Suprapubic skin (tissue), 4 donors: ENCODE measurements around the gene CALM1. TPM values are rescaled to one million over a fixed set of nuclear protein-coding genes. Genes with fewer than 3 reads are reported as not detected.

Experiments used
- DNase-seq, 2 donors: peaks; one replicate each; pipeline ENCODE4 v3.0.0-alpha.2; 2019; ENCODE audit warnings: low spot score in 2 of 2
- H3K27ac ChIP-seq: fragments of 200-600 bp; sonication (generic); one replicate; pipeline ENCODE4 v1.5.1; 2019
- H3K27me3 ChIP-seq: fragments of 200-600 bp; sonication (generic); one replicate; pipeline ENCODE4 v1.5.1; 2019
- H3K36me3 ChIP-seq: fragments of 200-600 bp; sonication (generic); one replicate; pipeline ENCODE4 v1.5.1; 2019
- H3K4me1 ChIP-seq: fragments of 200-600 bp; sonication (generic); one replicate; pipeline ENCODE4 v1.5.1; 2019
- H3K4me3 ChIP-seq: fragments of 200-600 bp; sonication (generic); one replicate; pipeline ENCODE4 v1.5.1; 2019; ENCODE audit warnings: mild to moderate bottlenecking
- H3K9me3 ChIP-seq: fragments of 200-600 bp; sonication (generic); one replicate; pipeline ENCODE4 v1.5.1; 2019
- CTCF ChIP-seq, 2 donors: fragments of 200-600 bp in 1 of 2; fragments of 450-650 bp in 1 of 2; sonication (generic) in 1 of 2; IDR thresholded peaks; one replicate each; pipeline ENCODE4 v1.5.1; 2016 to 2019; ENCODE audit warnings: antibody characterized with exemption in 2 of 2, mild to moderate bottlenecking in 1 of 2, moderate library complexity in 1 of 2
- EP300 ChIP-seq: sonication (generic); formaldehyde crosslinking; IDR thresholded peaks from one replicate; pipeline ENCODE4 v1.6.1; 2017; ENCODE audit warnings: antibody characterized with exemption
- POLR2A ChIP-seq, 2 donors: fragments of 450-650 bp; IDR thresholded peaks; one replicate each; pipeline ENCODE4 v1.6.1; 2017; ENCODE audit warnings: antibody characterized with exemption in 2 of 2, mild to moderate bottlenecking in 2 of 2, moderate library complexity in 2 of 2
- POLR2AphosphoS5 ChIP-seq, 3 donors: sonication (generic); formaldehyde crosslinking; IDR thresholded peaks; one replicate each; pipeline ENCODE4 v1.6.1; 2017; ENCODE audit warnings: antibody characterized with exemption in 3 of 3
- WGBS: methylation state at CpG from one replicate; pipeline ENCODE4 v1.1.5; 2018; 5-methylcytosine and 5-hydroxymethylcytosine counted together
- total RNA-seq, 4 donors: library from RNA; depleted of rRNA; stranded (reverse); fragments of >200 nt; gene quantifications; one replicate each; pipeline ENCODE4 v1.1.0, GENCODE V29; 2016

The CALM1 gene
- total RNA-seq, 4 donors from 2014 or later, result 258 to 369 (median 300) TPM

GRCh38 chr14:90438841-90439240, 42.0 kb downstream of the CALM1 start:
- 92% methylated on average over 6 of the region's 6 CpGs for WGBS
- no peak for DNase-seq
- TF ChIP-seq POLR2AphosphoS5 (IDR thresholded peaks at IDR 0.05) (no peak), EP300 (no peak), CTCF (IDR thresholded peaks at IDR 0.05) (no peak), POLR2A (IDR thresholded peaks at IDR 0.05) (no peak)
- no peaks in the 10 kb centered on the region for H3K27me3 ChIP-seq
- no peak overlapping the region for H3K27ac ChIP-seq
- H3K36me3 ChIP-seq, result no peaks in the 10 kb centered on the region
- H3K4me1 ChIP-seq, result peaks cover 17% of the 10 kb centered on the region
- H3K9me3 ChIP-seq, result no peaks in the 10 kb centered on the region
- H3K4me3 ChIP-seq, result no peak overlapping the region

- TF ChIP-seq POLR2A (IDR thresholded peaks at IDR 0.05) (no peak), CTCF (IDR thresholded peaks at IDR 0.05) (no peak), POLR2AphosphoS5 (IDR thresholded peaks at IDR 0.05) (no peak), EP300 (no peak)
- Histone ChIP-seq H3K27me3 (no peaks in the 10 kb centered on the region), H3K36me3 (no peaks in the 10 kb centered on the region), H3K4me1 (peaks cover 24% of the 10 kb centered on the region), H3K27ac (no peak overlapping the region), H3K4me3 (no peak overlapping the region), H3K9me3 (no peaks in the 10 kb centered on the region)
- WGBS, result 34% methylated on average over 5 of the region's 5 CpGs
- DNase-seq, result no peak
These were observed 43.2 kb downstream of the CALM1 start for GRCh38 chr14:90440021-90440451.

- no peaks in the 10 kb centered on the region for H3K36me3 ChIP-seq
- H3K9me3 ChIP-seq, result no peaks in the 10 kb centered on the region
- TF ChIP-seq POLR2A (IDR thresholded peaks at IDR 0.05) (no peak), EP300 (no peak), POLR2AphosphoS5 (IDR thresholded peaks at IDR 0.05) (no peak), CTCF (IDR thresholded peaks at IDR 0.05) (no peak)
- 59% methylated on average over 2 of the region's 2 CpGs for WGBS
- no peak overlapping the region for H3K4me3 ChIP-seq
- DNase-seq, result no peak
- H3K4me1 ChIP-seq, result peaks cover 24% of the 10 kb centered on the region
- H3K27me3 ChIP-seq, result no peaks in the 10 kb centered on the region
- H3K27ac ChIP-seq, result no peak overlapping the region
These were observed 43.8 kb downstream of the CALM1 start for GRCh38 chr14:90440592-90440991.

GRCh38 chr14:90442388-90442787, 45.6 kb downstream of the CALM1 start:
- no peaks in the 10 kb centered on the region for H3K9me3 ChIP-seq
- WGBS, result 71% methylated on average over 2 of the region's 2 CpGs
- no peak overlapping the region for H3K4me3 ChIP-seq
- H3K36me3 ChIP-seq, result no peaks in the 10 kb centered on the region
- no peaks in the 10 kb centered on the region for H3K27me3 ChIP-seq
- peaks cover 24% of the 10 kb centered on the region for H3K4me1 ChIP-seq
- no peak for DNase-seq
- TF ChIP-seq POLR2AphosphoS5 (IDR thresholded peaks at IDR 0.05), result no peak
- TF ChIP-seq POLR2A (IDR thresholded peaks at IDR 0.05), result no peak
- H3K27ac ChIP-seq, result no peak overlapping the region

- peaks cover 24% of the 10 kb centered on the region for H3K4me1 ChIP-seq
- H3K27ac ChIP-seq, result peak overlapping the region; percentile 73
- WGBS, result 59% methylated on average over 15 of the region's 16 CpGs
- no peak for DNase-seq
- no peaks in the 10 kb centered on the region for H3K9me3 ChIP-seq
- TF ChIP-seq POLR2A (IDR thresholded peaks at IDR 0.05) (no peak), EP300 (no peak)
- no peak overlapping the region for H3K4me3 ChIP-seq
- H3K27me3 ChIP-seq, result no peaks in the 10 kb centered on the region
- H3K36me3 ChIP-seq, result no peaks in the 10 kb centered on the region
These were observed 46.6 kb downstream of the CALM1 start for GRCh38 chr14:90443161-90444076.

- no peaks in the 10 kb centered on the region for H3K27me3 ChIP-seq
- DNase-seq, result peak in 1 of 2 donors; percentile 39
- WGBS, result 41% methylated on average over 6 of the region's 6 CpGs
- H3K27ac ChIP-seq, result peak overlapping the region; percentile 73
- no peaks in the 10 kb centered on the region for H3K36me3 ChIP-seq
- peaks cover 24% of the 10 kb centered on the region for H3K4me1 ChIP-seq
- TF ChIP-seq CTCF (IDR thresholded peaks at IDR 0.05) (no peak), EP300 (no peak), POLR2AphosphoS5 (IDR thresholded peaks at IDR 0.05) (peak in 1 of 3 donors; percentile 64), POLR2A (IDR thresholded peaks at IDR 0.05) (no peak)
- no peak overlapping the region for H3K4me3 ChIP-seq
- H3K9me3 ChIP-seq, result no peaks in the 10 kb centered on the region
These were observed 47.4 kb downstream of the CALM1 start for GRCh38 chr14:90444077-90444696.
